ENCODE data around the gene FNBP1. TPM values are rescaled to one million over a fixed set of nuclear protein-coding genes. Genes with fewer than 3 reads are reported as not detected.

FNBP1 gene
- polyA plus RNA-seq, 3 donors: 37.6 to 60.7 (median 51.4) TPM

- WGBS (ENCODE audit: insufficient coverage): no CpG with 5 or more reads among the region's 3 CpGs
- Histone ChIP-seq H2AFZ (ENCODE audit: insufficient read depth, low read depth, low read length, poor library complexity, severe bottlenecking) (no peak overlapping the region), H4K20me1 (ENCODE audit: insufficient read depth, low read length) (no peaks in the 10 kb centered on the region), H3K4me2 (replicated peaks; ENCODE audit: extremely low read depth, low read length, poor library complexity, severe bottlenecking) (peak overlapping the region; percentile 57), H3K27ac (ENCODE audit: low read depth in 1 of 2, low read length in 2 of 2) (peak overlapping the region in 1 of 2 donors; percentile 81), H3K9ac (ENCODE audit: insufficient read depth, low read length, poor library complexity, severe bottlenecking) (no peak overlapping the region), H3K27me3 (ENCODE audit: control insufficient read depth in 2 of 2, insufficient read depth in 2 of 2, low read length in 2 of 2) (no peaks in the 10 kb centered on the region), H3K4me3 (replicated peaks in 1 of 3; ENCODE audit: low read depth in 2 of 3, low read length in 3 of 3) (peak overlapping the region in 2 of 3 experiments; percentile 25 to 62), H3K9me3 (replicated peaks in 1 of 2; ENCODE audit: control insufficient read depth in 1 of 2, insufficient read depth in 1 of 2, low read length in 2 of 2) (no peaks in the 10 kb centered on the region), H3K36me3 (replicated peaks in 1 of 2; ENCODE audit: control insufficient read depth in 1 of 2, insufficient read depth in 2 of 2, low read length in 2 of 2) (peaks cover 39 to 70% of the 10 kb centered on the region in 2 donors), H3K79me2 (ENCODE audit: insufficient read depth, low read length) (peaks cover 67% of the 10 kb centered on the region), H3K4me1 (ENCODE audit: control insufficient read depth in 1 of 2, insufficient read depth in 2 of 2, low read length in 2 of 2) (peaks cover 29 to 32% of the 10 kb centered on the region in 2 donors)
- Mint-ChIP-seq H3K27me3 (ENCODE audit: low read depth in 3 of 3) (peaks cover 0 to 2% (median 0%) of the 10 kb centered on the region in 3 donors), H3K9me3 (no peaks in the 10 kb centered on the region), H3K4me3 (peak overlapping the region; percentile 68 to 75), H3K27ac (peak overlapping the region in 5 of 7 donors; percentile 74 to 93 (median 88)), H3K4me1 (peaks cover 36% of the 10 kb centered on the region), H3K36me3 (peaks cover 46 to 72% of the 10 kb centered on the region in 2 donors)
- TF ChIP-seq, protein P1, sequence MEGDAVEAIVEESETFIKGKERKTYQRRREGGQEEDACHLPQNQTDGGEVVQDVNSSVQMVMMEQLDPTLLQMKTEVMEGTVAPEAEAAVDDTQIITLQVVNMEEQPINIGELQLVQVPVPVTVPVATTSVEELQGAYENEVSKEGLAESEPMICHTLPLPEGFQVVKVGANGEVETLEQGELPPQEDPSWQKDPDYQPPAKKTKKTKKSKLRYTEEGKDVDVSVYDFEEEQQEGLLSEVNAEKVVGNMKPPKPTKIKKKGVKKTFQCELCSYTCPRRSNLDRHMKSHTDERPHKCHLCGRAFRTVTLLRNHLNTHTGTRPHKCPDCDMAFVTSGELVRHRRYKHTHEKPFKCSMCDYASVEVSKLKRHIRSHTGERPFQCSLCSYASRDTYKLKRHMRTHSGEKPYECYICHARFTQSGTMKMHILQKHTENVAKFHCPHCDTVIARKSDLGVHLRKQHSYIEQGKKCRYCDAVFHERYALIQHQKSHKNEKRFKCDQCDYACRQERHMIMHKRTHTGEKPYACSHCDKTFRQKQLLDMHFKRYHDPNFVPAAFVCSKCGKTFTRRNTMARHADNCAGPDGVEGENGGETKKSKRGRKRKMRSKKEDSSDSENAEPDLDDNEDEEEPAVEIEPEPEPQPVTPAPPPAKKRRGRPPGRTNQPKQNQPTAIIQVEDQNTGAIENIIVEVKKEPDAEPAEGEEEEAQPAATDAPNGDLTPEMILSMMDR (IDR thresholded peaks at IDR 0.05): no peak
- intact Hi-C loops (cut with micrococcal nuclease): no loop called here
- no peak for DNase-seq
Measured at GRCh38 chr9:129919277-129919676, 123.7 kb downstream of the FNBP1 start.

DNA sequence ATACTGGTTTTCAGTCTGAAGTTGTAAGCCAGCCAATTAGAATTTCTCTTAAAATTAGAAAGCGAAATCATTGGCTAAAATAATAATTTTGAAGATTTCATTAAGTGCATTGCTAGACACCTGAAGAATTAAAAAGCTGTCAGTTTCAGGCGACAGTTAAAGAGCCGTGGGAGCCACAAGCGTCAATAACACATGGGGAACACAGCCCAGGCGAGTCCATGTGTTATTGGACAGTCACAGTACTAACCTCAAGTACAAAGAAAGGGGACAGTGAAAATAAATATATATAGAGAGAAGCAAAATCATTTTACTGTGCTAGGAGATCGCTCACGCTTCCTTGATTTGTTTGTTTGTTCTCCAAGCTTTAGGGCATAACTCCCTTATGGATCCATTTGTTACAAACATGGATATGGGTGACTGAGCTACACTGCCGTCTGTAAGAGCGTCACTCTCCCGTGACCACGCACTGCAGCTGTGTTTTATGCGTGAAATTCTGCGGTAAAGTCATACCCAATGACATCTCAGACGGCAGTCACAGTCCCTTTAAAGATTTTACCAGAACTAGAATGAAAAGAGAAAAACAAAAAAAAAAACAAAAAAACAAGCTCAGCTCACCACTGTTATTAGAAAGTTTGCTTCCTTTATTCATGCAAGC is 124.6 kb downstream of the FNBP1 start:
- Histone ChIP-seq H3K4me2 (replicated peaks; ENCODE audit: extremely low read depth, low read length, poor library complexity, severe bottlenecking) (no peak overlapping the region), H2AFZ (ENCODE audit: insufficient read depth, low read depth, low read length, poor library complexity, severe bottlenecking) (no peak overlapping the region), H4K20me1 (ENCODE audit: insufficient read depth, low read length) (no peaks in the 10 kb centered on the region), H3K27me3 (ENCODE audit: control insufficient read depth in 2 of 2, insufficient read depth in 2 of 2, low read length in 2 of 2) (no peaks in the 10 kb centered on the region), H3K27ac (ENCODE audit: low read depth in 1 of 2, low read length in 2 of 2) (peak overlapping the region in 1 of 2 donors; percentile 81), H3K9me3 (replicated peaks in 1 of 2; ENCODE audit: control insufficient read depth in 1 of 2, insufficient read depth in 1 of 2, low read length in 2 of 2) (no peaks in the 10 kb centered on the region), H3K79me2 (ENCODE audit: insufficient read depth, low read length) (peaks cover 69% of the 10 kb centered on the region), H3K4me3 (replicated peaks in 1 of 3; ENCODE audit: low read depth in 2 of 3, low read length in 3 of 3) (no peak overlapping the region), H3K9ac (ENCODE audit: insufficient read depth, low read length, poor library complexity, severe bottlenecking) (no peak overlapping the region), H3K4me1 (ENCODE audit: control insufficient read depth in 1 of 2, insufficient read depth in 2 of 2, low read length in 2 of 2) (peaks cover 23 to 27% of the 10 kb centered on the region in 2 donors), H3K36me3 (replicated peaks in 1 of 2; ENCODE audit: control insufficient read depth in 1 of 2, insufficient read depth in 2 of 2, low read length in 2 of 2) (peaks cover 34 to 70% of the 10 kb centered on the region in 2 donors)
- H3K4me1 Mint-ChIP-seq: peaks cover 29% of the 10 kb centered on the region
- TF ChIP-seq, protein P1 (IDR thresholded peaks at IDR 0.05): no peak
- peaks cover 0 to 2% (median 1%) of the 10 kb centered on the region in 3 donors for H3K27me3 Mint-ChIP-seq (ENCODE audit: low read depth in 3 of 3)
- peaks cover 45 to 73% of the 10 kb centered on the region in 2 donors for H3K36me3 Mint-ChIP-seq
- peak overlapping the region in 5 of 7 donors; percentile 61 to 93 (median 78) for H3K27ac Mint-ChIP-seq
- no peak for DNase-seq
- no peaks in the 10 kb centered on the region for H3K9me3 Mint-ChIP-seq
- no peak overlapping the region for H3K4me3 Mint-ChIP-seq
- intact Hi-C loops (cut with micrococcal nuclease): no loop called here
- 98% methylated on average over 6 of the region's 14 CpGs for WGBS (ENCODE audit: insufficient coverage)
